ENCODE results near the gene OR2L13.

DNA sequence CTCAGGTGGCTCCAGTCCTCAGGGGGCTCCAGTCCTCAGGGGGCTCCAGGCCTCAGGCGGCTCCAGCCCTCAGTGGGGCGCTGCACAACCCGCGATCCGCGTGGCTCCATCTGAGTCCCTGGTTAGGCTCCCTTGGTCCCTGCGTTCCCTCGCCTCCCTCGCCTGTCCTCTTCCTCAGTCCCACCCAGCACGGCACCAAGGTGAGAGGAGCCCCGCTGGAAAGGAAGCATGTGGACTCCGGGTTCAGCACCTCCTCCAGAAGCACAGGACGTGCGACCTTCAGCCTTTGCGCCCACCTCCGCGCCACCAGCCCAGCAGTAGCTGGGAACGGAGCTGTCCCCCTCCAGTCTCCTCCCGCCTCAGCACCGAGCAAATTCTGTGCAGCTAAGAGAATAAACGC is 41.8 kb downstream of the OR2L13 start:
- no peak for TF ChIP-seq CTCF (IDR thresholded peaks at IDR 0.05)
- no peak for TF ChIP-seq POLR2A (IDR thresholded peaks at IDR 0.05)
